ENCODE results near the gene TLE7. TPM values are rescaled to one million over a fixed set of nuclear protein-coding genes. Genes with fewer than 3 reads are reported as not detected.

Gene TLE7
- total and polyA plus RNA-seq, 2 donors (not counting 1 experiment from before 2014, with no cell fraction given) = not detected

DNA sequence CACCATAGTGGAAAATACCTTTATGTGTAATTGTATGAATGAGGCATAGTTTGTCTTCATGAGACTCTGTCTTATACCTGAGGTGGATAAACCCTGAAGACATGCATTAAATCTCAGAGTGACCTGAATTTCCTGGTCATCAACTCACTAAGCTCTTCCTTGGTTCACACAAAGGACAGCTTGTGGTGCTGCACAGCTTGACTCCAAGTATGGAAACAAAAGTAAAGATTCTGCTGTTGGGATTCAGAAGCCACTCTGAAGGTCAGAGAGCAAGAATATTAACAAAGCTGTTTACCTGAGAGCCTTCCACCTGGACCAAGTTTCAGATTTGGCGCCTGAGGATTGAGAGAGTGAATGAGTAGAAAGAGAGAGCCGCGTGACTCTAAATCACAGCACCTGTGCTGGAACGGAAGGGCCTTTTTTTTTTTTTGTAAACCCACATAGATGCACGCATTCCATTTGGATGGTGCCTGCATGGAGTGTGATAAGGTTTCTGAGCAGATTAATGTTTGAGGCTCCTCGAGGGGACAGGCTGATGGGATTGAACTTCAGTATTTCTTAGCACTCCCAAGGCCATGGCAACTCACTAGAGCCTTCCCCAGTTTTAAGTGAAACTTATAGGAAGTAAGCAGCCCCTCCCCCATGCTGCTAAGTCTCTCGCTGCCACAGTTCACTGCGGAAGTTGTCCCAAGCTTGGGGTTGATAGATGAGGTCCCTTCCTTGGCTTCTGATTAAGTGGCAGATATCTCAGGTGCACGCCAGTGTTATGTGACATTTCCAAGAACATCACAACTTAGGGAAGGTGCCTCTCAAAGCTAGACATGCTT, 54.6 kb downstream of the TLE7 start:
- no peak for DNase-seq (ENCODE audit: low read depth in 2 of 2)
- no peak overlapping the region for H3K4me2 ChIP-seq (ENCODE audit: extremely low read depth, insufficient read depth, low read length)
- H3K9ac ChIP-seq (ENCODE audit: insufficient read depth, low read length) = no peak overlapping the region
- H4K20me1 ChIP-seq (ENCODE audit: control insufficient read depth, extremely low read depth, insufficient read depth, low read length) = no peaks in the 10 kb centered on the region
- H3K9me3 ChIP-seq (ENCODE audit: control insufficient read depth, insufficient read depth, low read depth, low read length) = no peaks in the 10 kb centered on the region
- no peaks in the 10 kb centered on the region for H3K79me2 ChIP-seq (ENCODE audit: control insufficient read depth, insufficient read depth, low read length)
- no peaks in the 10 kb centered on the region for H3K36me3 ChIP-seq (ENCODE audit: control insufficient read depth, insufficient read depth, low read length)
- H3K27me3 ChIP-seq (ENCODE audit: control insufficient read depth, insufficient read depth, low read length) = no peaks in the 10 kb centered on the region
- H3K4me1 ChIP-seq (ENCODE audit: control insufficient read depth, extremely low read depth, insufficient read depth, low read length) = no peaks in the 10 kb centered on the region
- TF ChIP-seq EZH2 (IDR thresholded peaks at IDR 0.05; ENCODE audit: low read length, missing control alignments) = no peak
- TF ChIP-seq, protein P1, sequence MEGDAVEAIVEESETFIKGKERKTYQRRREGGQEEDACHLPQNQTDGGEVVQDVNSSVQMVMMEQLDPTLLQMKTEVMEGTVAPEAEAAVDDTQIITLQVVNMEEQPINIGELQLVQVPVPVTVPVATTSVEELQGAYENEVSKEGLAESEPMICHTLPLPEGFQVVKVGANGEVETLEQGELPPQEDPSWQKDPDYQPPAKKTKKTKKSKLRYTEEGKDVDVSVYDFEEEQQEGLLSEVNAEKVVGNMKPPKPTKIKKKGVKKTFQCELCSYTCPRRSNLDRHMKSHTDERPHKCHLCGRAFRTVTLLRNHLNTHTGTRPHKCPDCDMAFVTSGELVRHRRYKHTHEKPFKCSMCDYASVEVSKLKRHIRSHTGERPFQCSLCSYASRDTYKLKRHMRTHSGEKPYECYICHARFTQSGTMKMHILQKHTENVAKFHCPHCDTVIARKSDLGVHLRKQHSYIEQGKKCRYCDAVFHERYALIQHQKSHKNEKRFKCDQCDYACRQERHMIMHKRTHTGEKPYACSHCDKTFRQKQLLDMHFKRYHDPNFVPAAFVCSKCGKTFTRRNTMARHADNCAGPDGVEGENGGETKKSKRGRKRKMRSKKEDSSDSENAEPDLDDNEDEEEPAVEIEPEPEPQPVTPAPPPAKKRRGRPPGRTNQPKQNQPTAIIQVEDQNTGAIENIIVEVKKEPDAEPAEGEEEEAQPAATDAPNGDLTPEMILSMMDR (conservative IDR thresholded peaks at IDR 0.05 in 1 of 2, IDR thresholded peaks at IDR 0.05 in 1 of 2; ENCODE audit: low read depth in 1 of 2, low read length in 2 of 2) = no peak
- no peak overlapping the region for H2AFZ ChIP-seq (ENCODE audit: low read length)
- H3K27ac ChIP-seq (ENCODE audit: insufficient read depth, low read length) = no peak overlapping the region
- no peak overlapping the region for H3K4me3 ChIP-seq (replicated peaks in 1 of 4; ENCODE audit: control extremely low read depth in 1 of 4, insufficient read depth in 1 of 4, low read depth in 3 of 4, low read length in 4 of 4)

DNA sequence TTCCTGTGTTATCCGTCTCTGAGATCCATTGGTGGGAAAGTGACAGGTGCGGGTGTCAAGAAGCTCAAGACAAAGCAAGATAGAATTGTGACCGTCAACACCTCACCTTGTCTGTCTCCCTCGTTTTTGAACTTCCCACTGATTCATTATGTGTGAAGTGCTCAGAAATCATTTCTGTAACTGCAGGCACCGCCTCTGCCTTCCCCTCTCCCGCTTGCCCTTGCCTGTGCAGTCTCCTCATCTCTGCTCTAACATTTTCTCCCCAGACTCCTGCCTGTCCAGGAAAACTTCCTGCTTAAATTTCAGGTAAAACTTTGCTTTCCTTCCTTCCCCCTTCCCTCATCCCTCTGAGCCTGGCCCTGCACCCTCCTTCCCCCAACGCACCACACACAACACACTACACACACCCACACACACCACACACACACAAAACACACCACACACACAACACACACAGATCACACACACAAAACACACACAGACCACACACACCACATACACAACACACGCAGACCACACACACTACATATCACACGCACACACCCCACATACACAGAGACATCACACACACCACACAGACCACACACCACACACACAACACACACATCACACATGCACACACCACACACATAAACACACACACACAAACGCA, 57.7 kb downstream of the TLE7 start:
- H3K9ac ChIP-seq (ENCODE audit: insufficient read depth, low read length) = no peak overlapping the region
- no peaks in the 10 kb centered on the region for H3K36me3 ChIP-seq (ENCODE audit: control insufficient read depth, insufficient read depth, low read length)
- no peak overlapping the region for H2AFZ ChIP-seq (ENCODE audit: low read length)
- no peaks in the 10 kb centered on the region for H3K4me1 ChIP-seq (ENCODE audit: control insufficient read depth, extremely low read depth, insufficient read depth, low read length)
- H3K27me3 ChIP-seq (ENCODE audit: control insufficient read depth, insufficient read depth, low read length) = no peaks in the 10 kb centered on the region
- DNase-seq (ENCODE audit: low read depth in 2 of 2) = no peak
- H3K79me2 ChIP-seq (ENCODE audit: control insufficient read depth, insufficient read depth, low read length) = no peaks in the 10 kb centered on the region
- H3K4me3 ChIP-seq (replicated peaks in 1 of 4; ENCODE audit: control extremely low read depth in 1 of 4, insufficient read depth in 1 of 4, low read depth in 3 of 4, low read length in 4 of 4) = no peak overlapping the region
- no peaks in the 10 kb centered on the region for H3K9me3 ChIP-seq (ENCODE audit: control insufficient read depth, insufficient read depth, low read depth, low read length)
- no peak for TF ChIP-seq EZH2 (IDR thresholded peaks at IDR 0.05; ENCODE audit: low read length, missing control alignments)
- TF ChIP-seq, protein P1 (conservative IDR thresholded peaks at IDR 0.05 in 1 of 2, IDR thresholded peaks at IDR 0.05 in 1 of 2; ENCODE audit: low read depth in 1 of 2, low read length in 2 of 2) = no peak
- H3K27ac ChIP-seq (ENCODE audit: insufficient read depth, low read length) = no peak overlapping the region
- H4K20me1 ChIP-seq (ENCODE audit: control insufficient read depth, extremely low read depth, insufficient read depth, low read length) = no peaks in the 10 kb centered on the region
- no peak overlapping the region for H3K4me2 ChIP-seq (ENCODE audit: extremely low read depth, insufficient read depth, low read length)

DNA sequence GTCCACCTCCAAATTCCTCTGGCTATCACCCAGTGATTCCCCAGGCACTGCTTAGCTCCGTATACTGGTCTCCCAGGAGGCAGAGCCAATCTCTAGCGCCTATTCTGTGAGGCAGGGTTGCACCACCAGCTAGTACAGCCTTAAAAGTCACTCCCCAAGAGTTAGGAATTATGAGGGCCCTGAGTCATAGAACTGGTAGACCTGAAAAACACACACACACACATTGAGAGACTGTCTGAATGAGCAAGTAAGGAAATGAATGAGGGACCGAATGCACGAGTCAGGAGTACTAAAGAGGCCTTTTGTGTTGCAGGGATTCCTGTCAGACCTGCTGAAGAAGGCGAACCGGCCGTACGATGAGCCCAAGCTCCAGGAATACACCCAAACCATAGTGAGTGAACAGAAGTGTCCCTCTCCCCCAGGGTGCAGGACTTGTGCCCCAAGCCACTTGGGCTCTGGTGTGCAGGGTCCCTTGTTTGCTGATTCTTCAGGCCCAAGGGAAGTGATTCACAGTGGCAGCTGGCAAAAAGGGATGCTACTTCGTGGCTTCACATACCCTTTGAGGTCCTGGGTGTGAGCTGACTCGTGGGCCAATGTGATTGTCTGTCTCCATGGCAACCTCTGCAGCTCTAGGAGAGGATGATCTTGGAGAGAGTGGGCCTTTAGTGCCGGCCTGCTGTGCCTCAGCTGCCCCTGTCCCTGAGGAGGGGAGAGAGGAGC, 58.6 kb downstream of the TLE7 start:
- Histone ChIP-seq H3K27ac (ENCODE audit: insufficient read depth, low read length) (no peak overlapping the region), H3K9ac (ENCODE audit: insufficient read depth, low read length) (no peak overlapping the region), H3K36me3 (ENCODE audit: control insufficient read depth, insufficient read depth, low read length) (no peaks in the 10 kb centered on the region), H3K4me2 (ENCODE audit: extremely low read depth, insufficient read depth, low read length) (no peak overlapping the region), H3K4me1 (ENCODE audit: control insufficient read depth, extremely low read depth, insufficient read depth, low read length) (no peaks in the 10 kb centered on the region), H3K79me2 (ENCODE audit: control insufficient read depth, insufficient read depth, low read length) (no peaks in the 10 kb centered on the region), H3K4me3 (replicated peaks in 1 of 4; ENCODE audit: control extremely low read depth in 1 of 4, insufficient read depth in 1 of 4, low read depth in 3 of 4, low read length in 4 of 4) (no peak overlapping the region), H4K20me1 (ENCODE audit: control insufficient read depth, extremely low read depth, insufficient read depth, low read length) (no peaks in the 10 kb centered on the region), H3K27me3 (ENCODE audit: control insufficient read depth, insufficient read depth, low read length) (no peaks in the 10 kb centered on the region), H3K9me3 (ENCODE audit: control insufficient read depth, insufficient read depth, low read depth, low read length) (no peaks in the 10 kb centered on the region), H2AFZ (ENCODE audit: low read length) (no peak overlapping the region)
- DNase-seq (ENCODE audit: low read depth in 2 of 2) = peak in 1 of 2 donors; percentile 29
- TF ChIP-seq EZH2 (IDR thresholded peaks at IDR 0.05; ENCODE audit: low read length, missing control alignments) = no peak
- TF ChIP-seq, protein P1 (conservative IDR thresholded peaks at IDR 0.05 in 1 of 2, IDR thresholded peaks at IDR 0.05 in 1 of 2; ENCODE audit: low read depth in 1 of 2, low read length in 2 of 2) = no peak
